IPS-18c (cell line): ENCODE data around the gene TMEM97.
A peak's percentile ranks its signal among the peaks of the same experiment; 100 is the strongest.
"Not testable (repeated sequence)": the region's sequence is repeated elsewhere in the genome, so short reads cannot be mapped to it uniquely, and the experiment has no call there.

Experiments
- H3K4me3 ChIP-seq: 2 replicates; pipeline ENCODE4 v1.7.0; 2013; ENCODE audit warnings: low read depth, mild to moderate bottlenecking, low read length, moderate library complexity; ENCODE audit not compliant: insufficient read depth
- H3K9me3 ChIP-seq: one replicate; pipeline ENCODE4 v1.6.1; 2013; ENCODE audit warnings: mild to moderate bottlenecking, low read length, moderate library complexity; ENCODE audit not compliant: control insufficient read depth, insufficient read depth

TMEM97 gene

GRCh38 chr17:28318759-28319597 is at the start of gene TMEM97:
Gene TMEM97 (plus strand): TSS chr17:28319200. CDS start chr17:28319240, 40 bp downstream.
- Histone ChIP-seq H3K4me3 (peak within 1 kb of the TSS; percentile 81), H3K9me3 (no peaks in the 10 kb centered on the region)

GRCh38 chr17:28270055-28270454 is 48.9 kb upstream of the TMEM97 start:
- no peak overlapping the region for H3K4me3 ChIP-seq
- peaks cover 6% of the 10 kb centered on the region for H3K9me3 ChIP-seq

- H3K9me3 ChIP-seq: peaks cover 6% of the 10 kb centered on the region
- no peak overlapping the region for H3K4me3 ChIP-seq
Observed at GRCh38 chr17:28270926-28271325, 48.1 kb upstream of the TMEM97 start.

- no peak overlapping the region for H3K4me3 ChIP-seq
- peaks cover 6% of the 10 kb centered on the region for H3K9me3 ChIP-seq
Observed at GRCh38 chr17:28271431-28271830, 47.6 kb upstream of the TMEM97 start.

- Histone ChIP-seq H3K4me3 (no peak overlapping the region), H3K9me3 (peaks cover under 1% of the 10 kb centered on the region)
Observed at GRCh38 chr17:28272166-28272565, 46.8 kb upstream of the TMEM97 start.

- H3K4me3 ChIP-seq, H3K9me3 ChIP-seq: not testable (repeated sequence)
Observed at GRCh38 chr17:28273341-28273740, 45.7 kb upstream of the TMEM97 start.

GRCh38 chr17:28274591-28275265 is 44.3 kb upstream of the TMEM97 start:
- Histone ChIP-seq H3K9me3 (no peaks in the 10 kb centered on the region), H3K4me3 (no peak overlapping the region)

GRCh38 chr17:28276011-28276410 is 43.0 kb upstream of the TMEM97 start:
- H3K9me3 ChIP-seq: no peaks in the 10 kb centered on the region
- H3K4me3 ChIP-seq: no peak overlapping the region

- H3K4me3 ChIP-seq: no peak overlapping the region
Observed at GRCh38 chr17:28279411-28279810, 39.6 kb upstream of the TMEM97 start.

GRCh38 chr17:28280826-28281225 is 38.2 kb upstream of the TMEM97 start:
- H3K4me3 ChIP-seq: no peak overlapping the region

More at GRCh38 chr17:28279411-28279810, 39.6 kb upstream of the TMEM97 start:
- no peaks in the 10 kb centered on the region for H3K9me3 ChIP-seq

GRCh38 chr17:28282596-28282995 is 36.4 kb upstream of the TMEM97 start:
- Histone ChIP-seq H3K4me3 (no peak overlapping the region), H3K9me3 (no peaks in the 10 kb centered on the region)

More at GRCh38 chr17:28280826-28281225, 38.2 kb upstream of the TMEM97 start:
- H3K9me3 ChIP-seq: no peaks in the 10 kb centered on the region

- no peaks in the 10 kb centered on the region for H3K9me3 ChIP-seq
- H3K4me3 ChIP-seq: no peak overlapping the region
Observed at GRCh38 chr17:28285965-28286364, 33.0 kb upstream of the TMEM97 start.

GRCh38 chr17:28290703-28291102 is 28.3 kb upstream of the TMEM97 start:
- Histone ChIP-seq H3K4me3 (no peak overlapping the region), H3K9me3 (no peaks in the 10 kb centered on the region)

- Histone ChIP-seq H3K4me3 (no peak overlapping the region), H3K9me3 (no peaks in the 10 kb centered on the region)
Observed at GRCh38 chr17:28291780-28292330, 27.1 kb upstream of the TMEM97 start.

- not testable (repeated sequence) for H3K4me3 ChIP-seq, H3K9me3 ChIP-seq
Observed at GRCh38 chr17:28292878-28293277, 26.1 kb upstream of the TMEM97 start.

GRCh38 chr17:28293994-28294393 is 25.0 kb upstream of the TMEM97 start:
- H3K4me3 ChIP-seq: no peak overlapping the region

GRCh38 chr17:28295677-28296578 is 23.1 kb upstream of the TMEM97 start:
- Histone ChIP-seq H3K9me3 (no peaks in the 10 kb centered on the region), H3K4me3 (no peak overlapping the region)

More at GRCh38 chr17:28293994-28294393, 25.0 kb upstream of the TMEM97 start:
- no peaks in the 10 kb centered on the region for H3K9me3 ChIP-seq
